Rectal smooth muscle tissue (tissue), 1 donor: ENCODE results near the gene PPP2CA.
"Not testable (repeated sequence)": the region's sequence is repeated elsewhere in the genome, so short reads cannot be mapped to it uniquely, and the experiment has no call there.

Source experiments
- H3K27ac ChIP-seq: one replicate; pipeline ENCODE4 v1.7.0; 2013; ENCODE audit warnings: low read depth, low read length, inconsistent platforms
- H3K27me3 ChIP-seq: one replicate; pipeline ENCODE4 v1.7.0; 2013; ENCODE audit warnings: low read length; ENCODE audit not compliant: control insufficient read depth, insufficient read depth
- H3K36me3 ChIP-seq: one replicate; pipeline ENCODE4 v1.7.0; 2013; ENCODE audit warnings: low read length; ENCODE audit not compliant: control insufficient read depth, insufficient read depth
- H3K4me1 ChIP-seq: one replicate; pipeline ENCODE4 v1.7.0; 2013; ENCODE audit warnings: low read length; ENCODE audit not compliant: control insufficient read depth, insufficient read depth
- H3K4me3 ChIP-seq: one replicate; pipeline ENCODE4 v1.7.0; 2013; ENCODE audit warnings: low read length
- H3K9ac ChIP-seq: one replicate; pipeline ENCODE4 v1.7.0; 2013; ENCODE audit warnings: low read length

The PPP2CA gene

DNA sequence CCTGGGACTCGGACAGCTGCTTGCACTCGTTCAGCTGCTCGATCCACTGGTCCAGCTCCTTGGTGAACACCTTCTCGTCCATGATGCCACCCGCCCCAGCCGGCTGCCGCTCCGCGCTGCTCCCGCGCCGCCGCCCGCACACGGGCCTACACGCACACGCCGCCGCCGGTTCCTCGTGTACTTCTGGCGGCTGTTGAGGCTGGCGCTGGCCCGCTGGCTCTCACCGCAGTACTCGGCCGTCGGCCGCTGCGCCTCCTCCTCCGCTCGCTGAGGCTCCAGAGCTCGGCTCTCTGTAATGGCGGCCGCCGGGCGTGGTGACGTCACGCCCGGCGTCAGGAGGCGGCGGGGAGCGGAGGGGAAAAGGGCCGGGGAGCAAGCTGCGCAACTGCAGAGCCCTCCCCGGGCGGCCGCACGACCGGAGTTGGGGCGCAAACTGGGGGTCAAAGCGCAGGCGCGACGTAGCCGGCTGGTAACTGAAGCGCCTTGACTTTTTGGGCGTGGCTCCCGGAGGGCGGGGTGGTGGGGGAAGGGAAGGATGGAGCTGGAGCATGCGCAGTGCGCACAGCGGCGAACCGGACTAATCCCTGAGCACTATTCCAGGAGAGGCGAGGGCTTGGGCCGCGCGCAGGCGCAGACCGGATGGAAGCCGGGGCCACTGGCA lies at the start of gene PPP2CA:
Gene PPP2CA (minus strand): TSS at position 294 of the 661 bp plus-strand sequence. CDS start 212 bp downstream, at position 82.
- Histone ChIP-seq H3K27me3 (no peaks in the 10 kb centered on the region), H3K9ac (peak within 1 kb of the TSS; percentile 99), H3K27ac (peak within 1 kb of the TSS; percentile 100), H3K4me1 (peaks cover 19% of the 10 kb centered on the region), H3K4me3 (peak within 1 kb of the TSS; percentile 93), H3K36me3 (no peaks in the 10 kb centered on the region)

DNA sequence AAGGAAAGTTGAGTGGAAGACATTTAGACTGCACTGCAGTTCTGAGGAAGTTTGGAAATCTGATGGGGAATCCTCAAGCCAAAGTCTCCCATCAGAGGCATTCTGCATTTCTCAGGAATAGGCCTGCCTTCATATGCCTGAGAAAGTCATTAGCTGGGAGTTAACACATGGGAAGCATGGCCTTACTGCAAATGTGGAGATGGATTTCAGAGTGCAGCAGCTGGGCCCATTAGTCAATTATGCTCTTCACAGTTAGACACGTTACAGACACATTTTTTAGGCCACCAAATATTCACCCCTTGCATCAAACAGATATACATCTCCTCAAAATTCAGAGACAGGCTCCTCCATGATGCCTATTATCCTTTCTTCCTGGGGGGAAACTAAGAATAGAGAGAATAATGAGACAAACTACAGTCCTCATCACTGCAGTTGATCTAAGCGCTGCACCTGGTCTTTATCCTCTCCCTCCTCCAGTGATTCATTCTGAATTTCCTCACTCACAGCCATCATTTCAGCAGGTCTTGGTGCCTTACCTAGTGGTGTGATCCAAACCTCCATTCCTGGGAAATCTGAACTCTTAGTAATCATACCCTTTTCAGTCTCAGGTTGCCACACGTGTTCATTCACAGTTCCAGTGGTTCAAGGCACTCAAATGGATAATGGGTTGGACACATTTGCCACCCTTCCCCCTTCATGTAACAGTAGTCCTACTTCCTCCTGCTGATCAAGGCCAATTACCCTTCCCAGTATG lies 47.9 kb upstream of the PPP2CA start:
- H3K9ac ChIP-seq: no peak overlapping the region
- H3K4me1 ChIP-seq: no peaks in the 10 kb centered on the region
- H3K36me3 ChIP-seq: no peaks in the 10 kb centered on the region
- H3K27ac ChIP-seq: no peak overlapping the region
- no peaks in the 10 kb centered on the region for H3K27me3 ChIP-seq
- H3K4me3 ChIP-seq: no peak overlapping the region

DNA sequence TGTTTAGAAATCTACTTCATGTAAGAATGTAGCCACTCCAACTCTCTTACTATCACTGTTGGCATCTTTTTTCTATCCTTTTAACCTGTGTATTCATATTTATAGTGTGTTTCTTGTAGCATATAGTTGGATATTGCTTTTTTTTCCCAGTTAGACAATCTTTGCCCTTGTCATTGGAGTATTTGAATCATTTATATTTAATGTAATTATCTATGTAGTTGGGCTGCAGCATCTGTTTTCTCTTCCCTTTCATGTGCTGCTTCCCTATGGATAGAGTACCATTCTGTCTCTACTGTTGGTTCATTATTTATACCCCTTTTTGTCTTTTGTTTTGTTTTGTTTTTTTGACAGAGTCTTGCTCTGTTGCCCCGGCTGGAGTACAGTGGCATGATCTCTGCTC lies 45.2 kb upstream of the PPP2CA start:
- Histone ChIP-seq H3K4me1 (no peaks in the 10 kb centered on the region), H3K36me3 (no peaks in the 10 kb centered on the region), H3K9ac (no peak overlapping the region), H3K27me3 (no peaks in the 10 kb centered on the region), H3K27ac (no peak overlapping the region), H3K4me3 (no peak overlapping the region)

DNA sequence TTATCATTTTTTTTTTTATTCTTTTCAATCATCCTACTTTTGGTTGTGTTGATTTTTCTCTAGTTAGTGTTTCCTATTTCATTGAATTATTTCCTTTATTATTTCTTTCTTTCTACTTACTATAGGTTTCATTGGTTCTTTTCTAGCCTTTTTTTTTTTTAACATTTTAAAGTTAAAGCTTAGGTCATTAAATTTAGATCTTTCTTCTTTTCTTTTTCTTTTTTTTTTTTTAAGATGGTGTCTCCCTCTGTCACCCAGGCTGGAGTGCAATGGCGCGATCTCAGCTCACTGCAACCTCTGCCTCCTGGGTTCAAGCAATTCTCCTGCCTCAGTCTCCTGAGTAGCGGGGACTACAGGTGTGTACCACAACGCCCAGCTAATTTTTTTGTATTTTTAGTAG lies 43.0 kb upstream of the PPP2CA start:
- no peak overlapping the region for H3K27ac ChIP-seq
- H3K27me3 ChIP-seq: no peaks in the 10 kb centered on the region
- H3K9ac ChIP-seq: no peak overlapping the region

DNA sequence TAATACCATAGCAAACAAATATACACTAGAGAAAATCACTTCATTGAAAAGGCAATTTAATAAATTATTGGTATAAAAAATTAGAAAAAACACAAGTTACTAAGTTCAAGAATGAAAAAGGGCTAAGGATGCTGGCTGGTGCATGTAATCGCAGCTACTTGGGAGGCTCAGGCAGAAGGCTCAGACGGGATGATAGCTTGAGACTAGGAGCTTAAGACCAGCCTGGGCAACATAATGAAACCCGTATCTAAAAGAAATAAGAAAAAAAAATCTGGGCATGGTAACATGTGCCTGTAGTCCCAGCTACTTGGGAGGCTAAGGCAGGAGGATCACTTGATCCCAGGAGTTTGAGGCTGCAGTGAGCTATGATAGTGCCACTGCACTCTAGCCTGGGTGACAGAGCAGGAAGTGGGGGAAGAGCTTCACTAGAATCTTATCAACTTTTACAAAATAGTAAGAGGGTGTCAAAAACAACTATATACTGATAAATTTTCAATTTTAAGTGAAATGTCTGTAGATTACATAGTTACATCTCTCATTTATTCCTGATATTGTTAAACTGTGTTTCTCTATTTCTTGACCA lies 42.2 kb upstream of the PPP2CA start:
- no peak overlapping the region for H3K27ac ChIP-seq
- no peak overlapping the region for H3K4me3 ChIP-seq
- no peaks in the 10 kb centered on the region for H3K27me3 ChIP-seq
- H3K4me1 ChIP-seq: no peaks in the 10 kb centered on the region
- H3K9ac ChIP-seq: no peak overlapping the region
- H3K36me3 ChIP-seq: no peaks in the 10 kb centered on the region

More for the DNA sequence above, 43.0 kb upstream of the PPP2CA start:
- H3K36me3 ChIP-seq: no peaks in the 10 kb centered on the region
- no peaks in the 10 kb centered on the region for H3K4me1 ChIP-seq
- no peak overlapping the region for H3K4me3 ChIP-seq

DNA sequence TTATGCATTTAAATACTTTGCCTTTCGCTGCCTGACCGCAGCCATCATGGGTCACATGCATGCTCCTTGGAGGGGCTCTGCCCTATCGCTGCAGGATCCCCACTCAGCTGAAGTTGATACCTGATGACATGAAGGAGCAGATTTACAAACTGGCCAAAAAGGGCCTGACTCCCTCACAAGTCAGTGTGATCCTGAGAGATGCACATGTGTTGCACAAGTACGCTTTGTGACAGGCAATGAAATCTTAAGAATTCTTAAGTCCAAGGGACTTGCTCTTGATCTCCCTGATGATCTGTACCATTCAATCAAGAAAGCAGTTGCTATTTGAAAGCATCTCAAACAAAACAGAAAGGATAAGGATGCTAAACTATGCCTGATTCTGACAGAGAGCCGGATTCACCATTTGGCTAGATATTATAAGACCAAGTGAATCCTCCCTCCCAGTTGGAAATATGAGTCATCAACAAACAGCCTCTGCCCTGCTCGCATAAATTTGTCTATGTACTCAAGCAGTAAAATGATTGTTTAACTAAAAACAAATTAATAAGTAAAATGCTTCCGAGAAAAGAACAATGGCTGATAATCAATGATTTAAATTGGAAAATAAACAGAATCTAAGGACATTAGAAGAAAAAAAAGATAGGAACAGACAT lies 41.6 kb upstream of the PPP2CA start:
- Histone ChIP-seq H3K36me3 (no peaks in the 10 kb centered on the region), H3K9ac (no peak overlapping the region), H3K4me1 (no peaks in the 10 kb centered on the region), H3K4me3 (no peak overlapping the region), H3K27ac (no peak overlapping the region), H3K27me3 (no peaks in the 10 kb centered on the region)

DNA sequence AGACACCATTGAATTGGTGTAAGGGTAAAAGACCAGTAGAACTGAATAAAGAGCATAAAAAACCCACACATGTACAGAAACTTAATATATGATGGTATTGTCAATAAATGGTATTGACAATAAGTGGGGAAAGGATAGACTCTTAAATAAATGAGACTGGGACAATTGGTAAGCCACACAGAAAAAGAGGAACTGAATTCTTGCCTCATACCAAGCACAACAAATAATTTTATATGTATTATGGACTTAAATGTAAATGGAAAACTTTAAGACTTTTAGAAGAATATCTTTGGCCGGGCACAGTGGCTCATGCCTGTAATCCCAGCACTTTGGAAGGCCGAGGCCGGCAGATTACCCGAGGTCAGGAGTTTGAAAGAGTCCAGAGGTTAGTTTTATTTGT lies 37.9 kb upstream of the PPP2CA start:
- Histone ChIP-seq H3K27me3 (no peaks in the 10 kb centered on the region), H3K4me3 (no peak overlapping the region), H3K4me1 (no peaks in the 10 kb centered on the region), H3K9ac (no peak overlapping the region), H3K27ac (no peak overlapping the region), H3K36me3 (no peaks in the 10 kb centered on the region)

DNA sequence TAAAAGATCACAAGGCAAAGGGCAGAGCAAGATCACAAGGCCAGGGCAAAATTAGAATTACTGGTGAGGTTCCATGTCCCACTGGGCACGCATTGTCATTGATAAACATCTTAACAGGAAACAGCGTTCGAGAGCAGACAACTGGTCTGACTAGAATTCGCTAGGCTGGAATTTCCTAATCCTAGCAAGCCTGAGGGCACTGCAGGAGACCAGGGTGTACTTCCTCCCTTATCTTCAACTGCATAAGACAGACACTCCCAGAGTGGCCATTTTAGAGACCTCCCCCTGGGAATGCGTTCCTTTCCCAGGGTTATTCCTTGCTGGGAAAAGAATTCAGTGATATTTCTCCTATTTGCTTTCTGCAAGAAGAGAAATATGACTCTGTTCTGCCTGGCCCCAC lies 36.8 kb upstream of the PPP2CA start:
- H3K36me3 ChIP-seq, H3K27me3 ChIP-seq: not testable (repeated sequence)

DNA sequence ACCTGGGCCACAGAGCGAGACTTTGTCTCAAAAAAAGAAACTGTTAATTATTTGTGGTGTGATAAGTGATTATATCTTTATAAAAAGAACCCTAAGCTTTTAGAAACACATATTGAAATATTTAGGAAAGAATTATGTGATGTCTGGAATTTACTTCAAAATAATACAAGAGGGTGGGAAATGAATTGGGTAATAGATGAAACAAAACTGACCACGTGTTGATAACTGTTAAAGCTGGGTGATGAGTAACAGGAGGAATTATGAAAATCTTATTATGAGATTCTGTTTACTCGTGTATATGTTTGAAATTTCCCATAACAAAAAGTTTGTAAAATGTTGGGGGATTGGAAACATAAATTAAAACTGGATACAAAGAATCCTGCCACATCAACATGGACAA lies 33.0 kb upstream of the PPP2CA start:
- Histone ChIP-seq H3K27ac (no peak overlapping the region), H3K27me3 (no peaks in the 10 kb centered on the region)

More for the DNA sequence above, 36.8 kb upstream of the PPP2CA start:
- H3K4me3 ChIP-seq, H3K9ac ChIP-seq, H3K4me1 ChIP-seq, H3K27ac ChIP-seq: not testable (repeated sequence)

DNA sequence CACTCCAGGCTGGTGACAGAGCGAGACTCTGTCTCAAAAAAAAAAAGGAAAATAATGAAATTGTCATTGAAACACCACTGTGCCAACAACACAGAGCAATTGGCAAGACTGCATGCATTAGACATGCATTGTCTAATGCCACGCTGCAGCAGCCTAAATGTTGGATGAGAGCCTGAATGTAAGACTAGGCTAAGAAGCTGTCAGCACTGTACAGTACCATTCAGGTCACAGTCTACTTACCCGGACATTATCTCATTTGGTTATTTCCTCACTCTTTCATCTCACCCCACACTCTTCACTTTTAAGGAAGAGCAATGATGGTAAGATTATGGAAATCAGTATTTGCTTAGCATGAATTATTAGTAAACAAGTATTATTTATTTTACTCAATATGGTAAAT lies 31.3 kb upstream of the PPP2CA start:
- Histone ChIP-seq H3K27me3 (no peaks in the 10 kb centered on the region), H3K4me3 (no peak overlapping the region), H3K36me3 (no peaks in the 10 kb centered on the region), H3K27ac (no peak overlapping the region), H3K9ac (no peak overlapping the region), H3K4me1 (no peaks in the 10 kb centered on the region)

More for the DNA sequence above, 33.0 kb upstream of the PPP2CA start:
- Histone ChIP-seq H3K4me1 (no peaks in the 10 kb centered on the region), H3K9ac (no peak overlapping the region), H3K36me3 (no peaks in the 10 kb centered on the region), H3K4me3 (no peak overlapping the region)

DNA sequence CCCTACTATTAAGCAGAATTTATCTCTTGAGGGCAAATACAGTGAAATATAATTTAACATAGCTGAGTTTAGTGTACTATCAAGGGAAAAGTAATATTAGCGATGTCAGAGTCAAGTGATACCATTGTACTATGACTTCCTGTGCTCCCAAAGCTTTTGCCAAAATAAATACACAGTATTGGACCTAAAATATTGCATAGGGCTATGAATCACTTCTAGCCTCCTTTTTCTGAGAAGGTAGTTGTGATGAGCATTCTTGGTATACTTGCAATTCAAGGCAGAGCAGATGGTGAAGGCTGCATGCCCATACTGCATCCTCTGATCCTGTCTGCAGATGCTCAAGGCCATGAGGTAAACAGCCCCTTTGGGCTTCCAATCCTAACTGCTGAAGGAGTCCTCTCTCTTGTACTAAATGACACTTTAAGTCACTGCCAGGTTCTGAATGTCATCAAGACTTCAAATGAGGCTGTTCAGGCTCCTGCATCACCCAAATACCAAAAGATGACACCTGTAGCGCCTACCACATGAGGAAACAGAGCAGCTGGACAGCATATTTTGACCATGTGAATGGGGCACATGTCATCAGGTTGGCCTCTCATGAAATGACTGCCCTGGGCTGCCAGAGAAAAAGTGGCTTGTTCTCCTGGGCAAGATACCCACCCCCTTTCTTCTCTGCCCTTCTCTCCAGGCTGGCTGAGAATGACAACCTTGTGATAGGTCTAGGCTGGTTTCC lies 29.7 kb upstream of the PPP2CA start:
- H3K4me1 ChIP-seq: no peaks in the 10 kb centered on the region
- no peaks in the 10 kb centered on the region for H3K36me3 ChIP-seq
- no peak overlapping the region for H3K27ac ChIP-seq
- H3K27me3 ChIP-seq: no peaks in the 10 kb centered on the region
- no peak overlapping the region for H3K9ac ChIP-seq
- H3K4me3 ChIP-seq: no peak overlapping the region
